Tibial nerve (tissue), 4 donors: ENCODE results near the gene CFAP20DC. TPM values are rescaled to one million over a fixed set of nuclear protein-coding genes. Genes with fewer than 3 reads are reported as not detected.
"Not testable (repeated sequence)": the region's sequence is repeated elsewhere in the genome, so short reads cannot be mapped to it uniquely, and the experiment has no call there.

Source experiments
- DNase-seq, 2 donors: peaks; one replicate each; pipeline ENCODE4 v3.0.0-alpha.2; 2019; ENCODE audit warnings: low spot score in 2 of 2
- H3K27ac ChIP-seq, 4 donors: fragments of 200-600 bp; sonication (generic) in 3 of 4; one replicate each; pipeline ENCODE4 v1.5.1; 2017 to 2019; ENCODE audit warnings: mild to moderate bottlenecking in 1 of 4
- H3K27me3 ChIP-seq, 2 donors: fragments of 200-600 bp; sonication (generic) in 1 of 2; one replicate each; pipeline versions ENCODE4 v1.5.1 to v1.6.0; 2017 to 2019
- H3K36me3 ChIP-seq, 3 donors: fragments of 200-600 bp; sonication (generic); one replicate each; pipeline ENCODE4 v1.5.1; 2018 to 2019
- H3K4me1 ChIP-seq, 4 donors: fragments of 200-600 bp; sonication (generic) in 3 of 4; one replicate each; pipeline ENCODE4 v1.5.1; 2017 to 2019
- H3K4me3 ChIP-seq, 4 donors: fragments of 200-600 bp; sonication (generic) in 3 of 4; one replicate each; pipeline ENCODE4 v1.5.1; 2017 to 2019; ENCODE audit warnings: mild to moderate bottlenecking in 1 of 4, moderate library complexity in 1 of 4
- H3K9me3 ChIP-seq, 4 donors: fragments of 200-600 bp; sonication (generic) in 3 of 4; one replicate each; pipeline ENCODE4 v1.5.1; 2017 to 2019
- CTCF ChIP-seq, 5 experiments: fragments of 200-600 bp in 3 of 5; fragments of 450-650 bp in 2 of 5; sonication (generic) in 3 of 5; IDR thresholded peaks; one replicate each; pipeline ENCODE4 v1.5.1; 2016 to 2019; ENCODE audit warnings: antibody characterized with exemption in 5 of 5, mild to moderate bottlenecking in 3 of 5, moderate library complexity in 2 of 5
- EP300 ChIP-seq, 2 donors: sonication (generic); formaldehyde crosslinking; IDR thresholded peaks; one replicate each; pipeline ENCODE4 v1.6.1; 2017; ENCODE audit warnings: antibody characterized with exemption in 2 of 2, mild to moderate bottlenecking in 1 of 2
- POLR2A ChIP-seq, 2 donors: fragments of 450-650 bp; IDR thresholded peaks; one replicate each; pipeline ENCODE4 v1.6.1; 2017; ENCODE audit warnings: antibody characterized with exemption in 2 of 2, mild to moderate bottlenecking in 2 of 2, moderate library complexity in 2 of 2
- WGBS, 2 donors: methylation state at CpG; one replicate each; pipeline ENCODE4 v1.1.5; 2018; 5-methylcytosine and 5-hydroxymethylcytosine counted together
- total RNA-seq, 4 donors: library from RNA; depleted of rRNA; stranded (reverse); fragments of >200 nt; gene quantifications; one replicate each; pipeline ENCODE4 v1.1.0, GENCODE V29; 2016

The CFAP20DC gene
- total RNA-seq, 4 donors from 2014 or later: 1.3 to 2.0 (median 1.7) TPM

- WGBS, 2 donors: 70 to 87% methylated on average over 1 of the region's 1 CpG
- H3K27me3 ChIP-seq: no peaks in the 10 kb centered on the region
- H3K36me3 ChIP-seq: no peaks in the 10 kb centered on the region
- H3K9me3 ChIP-seq: peaks cover 0 to 14% (median 3%) of the 10 kb centered on the region in 4 donors
- no peak overlapping the region for H3K4me3 ChIP-seq
- DNase-seq: no peak
- H3K4me1 ChIP-seq: no peaks in the 10 kb centered on the region
- no peak overlapping the region for H3K27ac ChIP-seq
- TF ChIP-seq CTCF (IDR thresholded peaks at IDR 0.05) (no peak), POLR2A (IDR thresholded peaks at IDR 0.05) (no peak), EP300 (IDR thresholded peaks at IDR 0.05) (no peak)
Measured at GRCh38 chr3:58696093-58696492, 353.7 kb downstream of the CFAP20DC start.

GRCh38 chr3:58695284-58695683 lies 354.5 kb downstream of the CFAP20DC start:
- DNase-seq, H3K4me1 ChIP-seq, H3K4me3 ChIP-seq, H3K27me3 ChIP-seq, H3K36me3 ChIP-seq, H3K27ac ChIP-seq: not testable (repeated sequence)
- peaks cover 0 to 16% (median 3%) of the 10 kb centered on the region in 4 donors for H3K9me3 ChIP-seq
- WGBS, 2 donors: 63 to 70% methylated on average over 4 of the region's 4 CpGs

GRCh38 chr3:58693940-58694850 lies 355.6 kb downstream of the CFAP20DC start:
- TF ChIP-seq EP300 (IDR thresholded peaks at IDR 0.05): no peak
- TF ChIP-seq CTCF (IDR thresholded peaks at IDR 0.05): no peak
- TF ChIP-seq POLR2A (IDR thresholded peaks at IDR 0.05): no peak
- Histone ChIP-seq H3K36me3 (no peaks in the 10 kb centered on the region), H3K27me3 (no peaks in the 10 kb centered on the region), H3K27ac (no peak overlapping the region), H3K4me3 (no peak overlapping the region), H3K4me1 (no peaks in the 10 kb centered on the region), H3K9me3 (peaks cover 0 to 16% (median 3%) of the 10 kb centered on the region in 4 donors)
- no peak for DNase-seq
- WGBS, 2 donors: 52 to 58% methylated on average over 7 of the region's 7 CpGs

- TF ChIP-seq EP300 (IDR thresholded peaks at IDR 0.05) (no peak), CTCF (IDR thresholded peaks at IDR 0.05) (no peak), POLR2A (IDR thresholded peaks at IDR 0.05) (no peak)
- Histone ChIP-seq H3K27me3 (no peaks in the 10 kb centered on the region), H3K4me1 (no peaks in the 10 kb centered on the region), H3K27ac (no peak overlapping the region), H3K36me3 (no peaks in the 10 kb centered on the region), H3K4me3 (no peak overlapping the region), H3K9me3 (peaks cover 0 to 16% (median 3%) of the 10 kb centered on the region in 4 donors)
- WGBS, 2 donors: 86 to 87% methylated on average over 1 of the region's 1 CpG
- DNase-seq: no peak
Measured at GRCh38 chr3:58692484-58692883, 357.3 kb downstream of the CFAP20DC start.
